Measurements from ENCODE around the gene TOE1. TPM values are rescaled to one million over a fixed set of nuclear protein-coding genes. Genes with fewer than 3 reads are reported as not detected.
"Not testable (repeated sequence)": the region's sequence is repeated elsewhere in the genome, so short reads cannot be mapped to it uniquely, and the experiment has no call there.

TOE1 gene
- total and polyA plus RNA-seq, 11 donors: 2.2 to 7.9 (median 3.7) TPM

- intact Hi-C loops (cut with DNase I): no loop called here
- no peaks in the 10 kb centered on the region for H3K27me3 ChIP-seq
- H3K9me3 ChIP-seq: no peaks in the 10 kb centered on the region
- DNase-seq: no peak
- H3K4me1 ChIP-seq: no peaks in the 10 kb centered on the region
- no peak overlapping the region for H3K4me3 ChIP-seq
- no peak for TF ChIP-seq POLR2A (IDR thresholded peaks at IDR 0.05)
- no peak for TF ChIP-seq CTCF (IDR thresholded peaks at IDR 0.05)
- H3K27ac ChIP-seq: no peak overlapping the region
- no peaks in the 10 kb centered on the region for H3K36me3 ChIP-seq
- no peak for ATAC-seq
- WGBS, 4 donors: 88 to 98% (median 91%) methylated on average over 1 of the region's 1 CpG
Observed at GRCh38 chr1:45383191-45383590, 43.2 kb downstream of the TOE1 start.

- H3K27me3 ChIP-seq; H3K36me3 ChIP-seq; H3K4me3 ChIP-seq; DNase-seq; H3K4me1 ChIP-seq; H3K9me3 ChIP-seq; intact Hi-C loops (cut with DNase I); H3K27ac ChIP-seq; ATAC-seq: not testable (repeated sequence)
- whole genome bisulfite sequencing, 4 donors: 93 to 99% (median 94%) methylated on average over 4 of the region's 4 CpGs
Observed at GRCh38 chr1:45384213-45384612, 44.2 kb downstream of the TOE1 start.

- TF ChIP-seq POLR2A (IDR thresholded peaks at IDR 0.05) (no peak), CTCF (IDR thresholded peaks at IDR 0.05) (no peak)
- intact Hi-C loops (cut with DNase I): no loop called here
Observed at GRCh38 chr1:45385302-45385701, 45.3 kb downstream of the TOE1 start.

GRCh38 chr1:45386219-45386618 lies 46.2 kb downstream of the TOE1 start:
- Histone ChIP-seq H3K27ac (no peak overlapping the region), H3K36me3 (no peaks in the 10 kb centered on the region), H3K27me3 (no peaks in the 10 kb centered on the region), H3K4me1 (no peaks in the 10 kb centered on the region), H3K9me3 (no peaks in the 10 kb centered on the region), H3K4me3 (no peak overlapping the region)
- no peak for TF ChIP-seq POLR2A (IDR thresholded peaks at IDR 0.05)
- TF ChIP-seq CTCF (IDR thresholded peaks at IDR 0.05): no peak
- intact Hi-C loops (cut with DNase I): no loop called here
- DNase-seq (no peak), ATAC-seq (no peak)
- WGBS, 4 donors: 96 to 99% (median 98%) methylated on average over 3 of the region's 3 CpGs

More at GRCh38 chr1:45385302-45385701, 45.3 kb downstream of the TOE1 start:
- Histone ChIP-seq H3K27me3 (no peaks in the 10 kb centered on the region), H3K4me3 (no peak overlapping the region), H3K9me3 (no peaks in the 10 kb centered on the region), H3K36me3 (no peaks in the 10 kb centered on the region), H3K27ac (no peak overlapping the region), H3K4me1 (no peaks in the 10 kb centered on the region)
- ATAC-seq (no peak), DNase-seq (no peak)
- WGBS, 4 donors: 85 to 95% (median 88%) methylated on average over 3 of the region's 3 CpGs

Other genes with a start within 250 kb of the TOE1 start
- gene ZSWIM5, start 133.6 kb upstream of the TOE1 start, total RNA-seq: 1 to 10 TPM in 4 of 9 donors, under 1 TPM in 5; 0.39 to 1.7 (median 0.99) TPM
- gene ZSWIM5, start 133.6 kb upstream of the TOE1 start, polyA plus RNA-seq: under 1 TPM; 0.19 to 0.30 TPM
- gene HPDL, start 13.3 kb upstream of the TOE1 start, total RNA-seq: under 1 TPM in 5 of 9 donors, not detected in 4; 0.15 to 0.43 (median 0.32) TPM
- under 1 TPM; 0.15 to 0.46 TPM for gene HPDL, start 13.3 kb upstream of the TOE1 start, polyA plus RNA-seq
- gene MUTYH, start 270 bp downstream of the TOE1 start, total RNA-seq: 10 to 100 TPM in 2 of 9 donors, 1 to 10 TPM in 7; 4.4 to 11.9 (median 7.1) TPM
- gene MUTYH, start 270 bp downstream of the TOE1 start, polyA plus RNA-seq: 1 to 10 TPM; 7.0 TPM
- 1 to 10 TPM in 8 of 9 donors, under 1 TPM in 1; 0.74 to 4.7 (median 1.5) TPM for gene TESK2, start 151.0 kb downstream of the TOE1 start, total RNA-seq
- gene TESK2, start 151.0 kb downstream of the TOE1 start, polyA plus RNA-seq: 1 to 10 TPM in 1 of 2 donors, under 1 TPM in 1; 0.50 to 2.1 TPM
- 1 to 10 TPM in 3 of 9 donors, under 1 TPM in 5, not detected in 1; 0.16 to 2.2 (median 0.73) TPM for gene CCDC163, start 159.9 kb downstream of the TOE1 start, total RNA-seq
- gene CCDC163, start 159.9 kb downstream of the TOE1 start, polyA plus RNA-seq: 1 to 10 TPM in 1 of 2 donors, under 1 TPM in 1; 0.34 to 1.8 TPM
- 10 to 100 TPM in 7 of 9 donors, 1 to 10 TPM in 2; 8.0 to 23.4 (median 13.8) TPM for gene MMACHC, start 160.1 kb downstream of the TOE1 start, total RNA-seq
- gene MMACHC, start 160.1 kb downstream of the TOE1 start, polyA plus RNA-seq: 10 to 100 TPM in 1 of 2 donors, 1 to 10 TPM in 1; 6.8 to 10.2 TPM
- gene PRDX1, start 181.7 kb downstream of the TOE1 start, total RNA-seq: 100 to 1,000 TPM; 249 to 501 (median 313) TPM
- 100 to 1,000 TPM; 440 to 671 TPM for gene PRDX1, start 181.7 kb downstream of the TOE1 start, polyA plus RNA-seq
- gene AKR1A1, start 210.7 kb downstream of the TOE1 start, total RNA-seq: 100 to 1,000 TPM in 1 of 9 donors, 10 to 100 TPM in 8; 28.0 to 148 (median 42.6) TPM
- 10 to 100 TPM; 45.8 to 77.7 TPM for gene AKR1A1, start 210.7 kb downstream of the TOE1 start, polyA plus RNA-seq
- 10 to 100 TPM; 24.5 to 53.4 (median 31.4) TPM for gene NASP, start 243.9 kb downstream of the TOE1 start, total RNA-seq
- gene NASP, start 243.9 kb downstream of the TOE1 start, polyA plus RNA-seq: 10 to 100 TPM; 70.6 to 86.6 TPM

All from heart left ventricle (tissue), 16 donors.